Kasumi-1 (cell line): ENCODE data around the gene CLCA4.

Source experiments
- DNase-seq, 2 experiments: peaks; one replicate each; lab custom pipeline; 2025; lab: John Stamatoyannopoulos, UW

CLCA4 gene

GRCh38 chr1:86616871-86617270 is 70.0 kb downstream of the CLCA4 start:
- DNase-seq = peak; percentile 92 to 93

- DNase-seq = no peak
These were observed 71.5 kb downstream of the CLCA4 start for GRCh38 chr1:86618358-86618757.

GRCh38 chr1:86619313-86619712 is 72.4 kb downstream of the CLCA4 start:
- DNase-seq = no peak

- no peak for DNase-seq
These were observed 74.4 kb downstream of the CLCA4 start for GRCh38 chr1:86621286-86621685.
